H1 (cell line): ENCODE data around the gene NOS3. TPM values are rescaled to one million over a fixed set of nuclear protein-coding genes. Genes with fewer than 3 reads are reported as not detected.

ENCODE experiments used
- CTCF ChIA-PET: fragments of 300-600 bp; sonication (Branson Sonifier 250); formaldehyde crosslinking; loops from one replicate; lab custom pipeline; 2021; ENCODE audit not compliant: partially characterized antibody; lab: Charles Lee
- POLR2A ChIA-PET: fragments of 300-600 bp; sonication (Branson Sonifier 250); formaldehyde crosslinking; loops from one replicate; lab custom pipeline; 2021; ENCODE audit warnings: inconsistent platforms; ENCODE audit not compliant: partially characterized antibody; lab: Charles Lee
- DNase-seq, 2 experiments: peaks; one replicate each; pipeline versions ENCODE4 v3.0.0 to v3.0.0-alpha.2; 2010 to 2022; ENCODE audit warnings: low spot score in 2 of 2, low read depth in 1 of 2, mixed read lengths in 1 of 2
- FAIRE-seq: peaks from 2 replicates; lab custom pipeline; 2011; peaks lifted over from hg19 to GRCh38; lab: Jason Lieb, UNC
- H2AFZ ChIP-seq: 2 replicates; pipeline ENCODE4 v1.8.1; 2012; ENCODE audit warnings: low read length, inconsistent platforms
- H2AK5ac ChIP-seq: 2 replicates; pipeline ENCODE4 v1.6.1; 2013; ENCODE audit warnings: low read depth, low read length
- H2BK120ac ChIP-seq: replicated peaks from 2 replicates; pipeline ENCODE3; 2013; ENCODE audit warnings: low read depth, low read length, inconsistent platforms
- H2BK12ac ChIP-seq: 2 replicates; pipeline ENCODE4 v1.6.1; 2013; ENCODE audit warnings: low read depth, low read length
- H2BK15ac ChIP-seq: 2 replicates; pipeline ENCODE4 v1.6.1; 2013; ENCODE audit warnings: low read length
- H2BK20ac ChIP-seq: 2 replicates; pipeline ENCODE4 v1.6.1; 2013; ENCODE audit warnings: low read length
- H2BK5ac ChIP-seq: 2 replicates; pipeline ENCODE4 v1.6.1; 2013; ENCODE audit warnings: low read depth, low read length
- H3K14ac ChIP-seq: 2 replicates; pipeline ENCODE4 v1.6.1; 2013; ENCODE audit warnings: inconsistent platforms; ENCODE audit not compliant: insufficient read length
- H3K18ac ChIP-seq: 2 replicates; pipeline ENCODE4 v1.6.1; 2013; ENCODE audit warnings: low read length; ENCODE audit errors: extremely low read depth
- H3K23ac ChIP-seq: 2 replicates; pipeline ENCODE4 v1.6.1; 2013; ENCODE audit warnings: inconsistent platforms; ENCODE audit not compliant: insufficient read length
- H3K23me2 ChIP-seq: 2 replicates; pipeline ENCODE4 v1.6.1; 2013; ENCODE audit warnings: low read depth, low read length
- H3K27ac ChIP-seq: 2 replicates; pipeline ENCODE4 v1.6.1; 2011; ENCODE audit warnings: low read depth, low read length, inconsistent platforms
- H3K27me3 ChIP-seq, 4 experiments: replicated peaks in 1 of 4; 1 replicate in 1 of 4; 2 replicates in 3 of 4; pipeline versions ENCODE4 v1.6.1 to v1.8.1; 2011 to 2013; ENCODE audit warnings: low read length in 3 of 4, mild to moderate bottlenecking in 3 of 4, inconsistent platforms in 2 of 4, mixed read lengths in 2 of 4, moderate library complexity in 1 of 4; ENCODE audit not compliant: control insufficient read depth in 3 of 4, insufficient read depth in 3 of 4; ENCODE audit errors: extremely low read depth in 1 of 4
- H3K36me3 ChIP-seq, 4 experiments: 2 replicates each; pipeline versions ENCODE4 v1.6.1 to v1.8.1; 2011 to 2013; ENCODE audit warnings: mild to moderate bottlenecking in 4 of 4, low read length in 3 of 4, moderate library complexity in 2 of 4, control low read depth in 1 of 4, inconsistent platforms in 1 of 4; ENCODE audit not compliant: insufficient read depth in 4 of 4, control insufficient read depth in 2 of 4
- H3K4ac ChIP-seq: replicated peaks from 2 replicates; pipeline ENCODE3; 2013; ENCODE audit warnings: low read length, low read depth, mixed read lengths, inconsistent platforms; ENCODE audit not compliant: insufficient read length
- H3K4me1 ChIP-seq, 4 experiments: replicated peaks in 1 of 4; 1 replicate in 1 of 4; 2 replicates in 3 of 4; pipeline versions ENCODE4 v1.6.1 to v1.8.1; 2011 to 2013; ENCODE audit warnings: low read length in 3 of 4, inconsistent platforms in 2 of 4, mixed read lengths in 1 of 4; ENCODE audit not compliant: insufficient read depth in 4 of 4, control insufficient read depth in 3 of 4
- H3K4me2 ChIP-seq, 2 experiments: 2 replicates each; pipeline versions ENCODE4 v1.6.1 to v1.8.1; 2011 to 2013; ENCODE audit warnings: low read depth in 2 of 2, low read length in 2 of 2, control low read depth in 1 of 2, inconsistent platforms in 1 of 2, mild to moderate bottlenecking in 1 of 2; ENCODE audit not compliant: insufficient read depth in 1 of 2
- H3K4me3 ChIP-seq, 4 experiments: fragments of 200-600, 300-600 bp in 1 of 4; sonication (generic), shearing (Covaris generic), sonication (Bioruptor Twin) in 1 of 4; 2 replicates each; pipeline versions ENCODE4 v1.5.1 to v1.8.1; 2011 to 2016; ENCODE audit warnings: low read length in 4 of 4, low read depth in 3 of 4, control low read depth in 2 of 4, inconsistent platforms in 2 of 4, mild to moderate bottlenecking in 2 of 4, mixed read lengths in 1 of 4, moderate library complexity in 1 of 4; ENCODE audit not compliant: insufficient read depth in 2 of 4; ENCODE audit errors: extremely low read depth in 1 of 4
- H3K56ac ChIP-seq: replicated peaks from 2 replicates; pipeline ENCODE3; 2013; ENCODE audit warnings: low read depth, mild to moderate bottlenecking, mixed read lengths, low read length, inconsistent platforms; ENCODE audit not compliant: insufficient read length
- H3K79me1 ChIP-seq: 2 replicates; pipeline ENCODE4 v1.6.1; 2013; ENCODE audit warnings: low read depth, low read length, control low read depth
- H3K79me2 ChIP-seq, 2 experiments: 2 replicates each; pipeline versions ENCODE4 v1.6.1 to v1.8.1; 2012 to 2013; ENCODE audit warnings: low read length in 2 of 2, mild to moderate bottlenecking in 2 of 2, inconsistent platforms in 1 of 2; ENCODE audit not compliant: insufficient read depth in 2 of 2, control insufficient read depth in 1 of 2
- H3K9ac ChIP-seq, 4 experiments: replicated peaks in 1 of 4; 1 replicate in 1 of 4; 2 replicates in 3 of 4; pipeline versions ENCODE4 v1.6.1 to v1.8.1; 2011 to 2013; ENCODE audit warnings: low read depth in 3 of 4, low read length in 3 of 4, control low read depth in 2 of 4, mild to moderate bottlenecking in 2 of 4, moderate library complexity in 2 of 4, inconsistent platforms in 1 of 4; ENCODE audit errors: extremely low read depth in 1 of 4
- H3K9me3 ChIP-seq, 2 experiments: 2 replicates each; pipeline versions ENCODE4 v1.6.1 to v1.8.1; 2012 to 2013; ENCODE audit warnings: mild to moderate bottlenecking in 2 of 2, moderate library complexity in 2 of 2, control low read depth in 1 of 2, inconsistent platforms in 1 of 2, low read depth in 1 of 2, low read length in 1 of 2, mixed read lengths in 1 of 2; ENCODE audit not compliant: insufficient read depth in 2 of 2
- H4K20me1 ChIP-seq, 2 experiments: replicated peaks in 1 of 2; 2 replicates each; pipeline versions ENCODE3 to v1.8.1; 2011 to 2013; ENCODE audit warnings: inconsistent platforms in 2 of 2, low read length in 2 of 2, mild to moderate bottlenecking in 1 of 2; ENCODE audit not compliant: insufficient read depth in 2 of 2, control insufficient read depth in 1 of 2
- H4K5ac ChIP-seq: 2 replicates; pipeline ENCODE4 v1.6.1; 2013; ENCODE audit warnings: low read length, low read depth, mixed read lengths, inconsistent platforms; ENCODE audit not compliant: insufficient read length
- H4K8ac ChIP-seq: 2 replicates; pipeline ENCODE4 v1.8.0; 2013; ENCODE audit warnings: mild to moderate bottlenecking, moderate library complexity, low read length, inconsistent platforms; ENCODE audit not compliant: insufficient read depth; ENCODE audit errors: extremely low read depth
- H4K91ac ChIP-seq: replicated peaks from 2 replicates; pipeline ENCODE3; 2013; ENCODE audit warnings: low read length, mixed read lengths, inconsistent platforms; ENCODE audit not compliant: insufficient read length
- ASH2L ChIP-seq: fragments of 200-600, 300-600 bp; sonication (generic); IDR thresholded peaks from one replicate; pipeline ENCODE4 v1.7.1; 2017; ENCODE audit warnings: low read length
- CBX8 ChIP-seq: fragments of 300-800, 300-1000 bp; sonication (generic); IDR thresholded peaks from 2 replicates; pipeline ENCODE4 v1.7.1; 2016; ENCODE audit warnings: low read depth, low read length, borderline replicate concordance
- GABPA ChIP-seq: IDR thresholded peaks from 2 replicates; pipeline ENCODE4 v1.6.1; 2011; ENCODE audit warnings: mild to moderate bottlenecking, low read length, moderate library complexity, borderline replicate concordance; ENCODE audit not compliant: insufficient read depth
- GTF2F1 ChIP-seq: IDR thresholded peaks from 2 replicates; pipeline ENCODE4 v1.6.1; 2012; ENCODE audit warnings: low read depth, low read length, improper control_type of control experiment, borderline replicate concordance
- HDAC2 ChIP-seq, 2 experiments: fragments of 300-600 bp in 1 of 2; sonication (generic) in 1 of 2; IDR thresholded peaks; 2 replicates each; pipeline ENCODE4 v1.6.1; 2011 to 2012; ENCODE audit warnings: low read depth in 2 of 2, low read length in 2 of 2, mild to moderate bottlenecking in 2 of 2, moderate library complexity in 2 of 2, borderline replicate concordance in 1 of 2, inconsistent platforms in 1 of 2
- KDM1A ChIP-seq: fragments of 200-600, 300-600 bp; sonication (generic); IDR thresholded peaks from 2 replicates; pipeline ENCODE4 v1.7.1; 2016; ENCODE audit warnings: mild to moderate bottlenecking, low read length, borderline replicate concordance
- POLR2A ChIP-seq, 2 experiments: IDR thresholded peaks; 1 replicate in 1 of 2; 2 replicates in 1 of 2; pipeline ENCODE4 v1.6.1; 2011; ENCODE audit warnings: low read depth in 2 of 2, low read length in 2 of 2, mild to moderate bottlenecking in 2 of 2; ENCODE audit errors: control extremely low read depth in 1 of 2
- SP1 ChIP-seq: IDR thresholded peaks from 2 replicates; pipeline ENCODE4 v1.6.1; 2011; ENCODE audit warnings: low read depth, low read length
- SRF ChIP-seq: IDR thresholded peaks from 2 replicates; pipeline ENCODE4 v1.6.1; 2011; ENCODE audit warnings: mild to moderate bottlenecking, low read depth, low read length, moderate library complexity
- TAF7 ChIP-seq: optimal IDR thresholded peaks from 2 replicates; pipeline ENCODE3; 2011; ENCODE audit warnings: low read depth, mild to moderate bottlenecking, inconsistent platforms, low read length, moderate library complexity, borderline replicate concordance
- WGBS, 2 experiments: shearing (Covaris generic) in 1 of 2; methylation state at CpG; one replicate each; pipeline versions ENCODE4 v1.1.6 to v1.1.7; 2013 to 2015; ENCODE audit warnings: low lambda C conversion rate in 2 of 2, mixed read lengths in 2 of 2, inconsistent platforms in 1 of 2, low coverage in 1 of 2, missing lambda C conversion rate in 1 of 2; ENCODE audit not compliant: insufficient replicate concordance in 2 of 2, insufficient coverage in 1 of 2, insufficient read length in 1 of 2; ENCODE audit errors: extremely low coverage in 1 of 2, missing lambda C conversion rate in 1 of 2; 5-methylcytosine and 5-hydroxymethylcytosine counted together
- polyA plus RNA-seq, 7 experiments: library from polyadenylated mRNA; depleted of rRNA in 3 of 7; stranded (reverse) in 5 of 7; unstranded in 2 of 7; fragments of >200 nt in 5 of 7; fragments of 200-250 nt in 2 of 7; gene quantifications; 1 replicate in 5 of 7; 2 replicates in 1 of 7; 4 replicates in 1 of 7; pipeline versions ENCODE4 v1.2.1 to v1.2.3, GENCODE V29; 2011 to 2013; ENCODE audit warnings: missing spikeins in 2 of 7, mixed read lengths in 2 of 7
- total RNA-seq: library from RNA; stranded (reverse); fragmentation: NEBNext Ultra II Directional; extraction: Animal tissue kit (Norgen Biotek cat#: 25700); gene quantifications from 2 replicates; pipeline ENCODE4 v1.2.1, GENCODE V29; 2021

Gene NOS3
- total and polyA plus RNA-seq, 2 of the 8 experiments (the other 6 are each of a cell fraction or from before 2014, with no cell fraction given), result 4.4 to 16.2 TPM

- no peak overlapping the region for H3K4me3 ChIP-seq
- no peaks in the 10 kb centered on the region for H3K79me1 ChIP-seq
- H3K9me3 ChIP-seq, result no peaks in the 10 kb centered on the region
- H3K9ac ChIP-seq, result no peak overlapping the region
- 0 out of 2 replicates have a peak overlapping the region, but pooled peaks have one; percentile 48 for H3K18ac ChIP-seq
- H3K27ac ChIP-seq, result no peak overlapping the region
- POLR2A ChIA-PET, result interaction anchor here (0.6 to 1.4 kb wide), 2 partner anchors 37 to 149 kb away, joined by 3 read pairs; no protein-coding TSS in a partner anchor
- H4K8ac ChIP-seq, result no peak overlapping the region
- no peak overlapping the region for H3K14ac ChIP-seq
- WGBS, 2 experiments, result 56% methylated on average over 15 of the region's 17 CpGs; no CpG with 5 or more reads in 1 of the 2 experiments
- FAIRE-seq (no peak), DNase-seq (no peak)
- no peak overlapping the region for H3K4ac ChIP-seq
- no peak overlapping the region for H2BK20ac ChIP-seq
- H2AK5ac ChIP-seq, result no peak overlapping the region
- CTCF ChIA-PET, result interaction anchor here (0.6 to 6.1 kb wide), 11 partner anchors 9 to 72 kb away, joined by 3 to 35 read pairs (median 5); no protein-coding TSS in a partner anchor
- H3K36me3 ChIP-seq, result no peaks in the 10 kb centered on the region
- H3K4me1 ChIP-seq, result peaks cover 0 to 44% (median 30%) of the 10 kb centered on the region in 4 experiments; a peak in 6 of 7 replicates
- no peak overlapping the region for H3K56ac ChIP-seq
- H4K5ac ChIP-seq, result no peak overlapping the region
- no peak overlapping the region for H3K23ac ChIP-seq
- H3K23me2 ChIP-seq, result peaks cover 4% of the 10 kb centered on the region; the same call in 1 of the 2 replicates
- H2BK15ac ChIP-seq, result peak overlapping the region; percentile 88; the same call in 1 of the 2 replicates
- H3K4me2 ChIP-seq, result no peak overlapping the region
- H2BK120ac ChIP-seq, result no peak overlapping the region
- 0 out of 2 replicates have a peak overlapping the region, but pooled peaks have one; percentile 44 for H2BK5ac ChIP-seq
- peaks cover 0 to 3% of the 10 kb centered on the region in 2 experiments for H4K20me1 ChIP-seq
- H3K79me2 ChIP-seq, result no peaks in the 10 kb centered on the region
- no peak overlapping the region for H4K91ac ChIP-seq
- H2AFZ ChIP-seq, result no peak overlapping the region
- peaks cover 0 to 18% (median 13%) of the 10 kb centered on the region in 4 experiments; a peak in 5 of 7 replicates for H3K27me3 ChIP-seq
- H2BK12ac ChIP-seq, result peak overlapping the region; percentile 87; the same call in 1 of the 2 replicates
- no peak for TF ChIP-seq SRF
- TF ChIP-seq SP1, result no peak
- TF ChIP-seq ASH2L, result no peak
- no peak for TF ChIP-seq KDM1A
- TF ChIP-seq HDAC2 (IDR thresholded peaks at IDR 0.05; ENCODE audit: borderline replicate concordance in 1 of 2, low read depth in 2 of 2, low read length in 2 of 2), result no peak
- no peak for TF ChIP-seq CBX8
- no peak for TF ChIP-seq GTF2F1
- TF ChIP-seq TAF7, result no peak
- no peak for TF ChIP-seq GABPA
- TF ChIP-seq POLR2A (IDR thresholded peaks at IDR 0.05; ENCODE audit: control extremely low read depth in 1 of 2, low read depth in 2 of 2, low read length in 2 of 2), result no peak
These were observed 44.9 kb upstream of the NOS3 start for GRCh38 chr7:150945853-150946420.
